Left lobe of liver (tissue), 2 donors: ENCODE data around the gene CCDC92B. TPM values are rescaled to one million over a fixed set of nuclear protein-coding genes. Genes with fewer than 3 reads are reported as not detected.
"Not testable (repeated sequence)": the region's sequence is repeated elsewhere in the genome, so short reads cannot be mapped to it uniquely, and the experiment has no call there.

ENCODE experiments used
- ATAC-seq: fragments of 200-7000 bp; cut with Tn5 transposase; one replicate; pipeline ENCODE4 v1.9.1; 2020; ENCODE audit warnings: mild to moderate bottlenecking, moderate library complexity
- DNase-seq: peaks from one replicate; pipeline ENCODE4 v3.0.0-alpha.2; 2020; ENCODE audit warnings: low spot score
- total RNA-seq: library from RNA; stranded (reverse); gene quantifications from one replicate; pipeline ENCODE4 v1.2.1, GENCODE V29; 2021
- donor health status: DM: no; HTN: no; CAD: no; lungs with moderate emphysema.
- donor health status: DM: no; HTN: yes; CAD: no.

Gene CCDC92B
- total RNA-seq, result not detected

DNA sequence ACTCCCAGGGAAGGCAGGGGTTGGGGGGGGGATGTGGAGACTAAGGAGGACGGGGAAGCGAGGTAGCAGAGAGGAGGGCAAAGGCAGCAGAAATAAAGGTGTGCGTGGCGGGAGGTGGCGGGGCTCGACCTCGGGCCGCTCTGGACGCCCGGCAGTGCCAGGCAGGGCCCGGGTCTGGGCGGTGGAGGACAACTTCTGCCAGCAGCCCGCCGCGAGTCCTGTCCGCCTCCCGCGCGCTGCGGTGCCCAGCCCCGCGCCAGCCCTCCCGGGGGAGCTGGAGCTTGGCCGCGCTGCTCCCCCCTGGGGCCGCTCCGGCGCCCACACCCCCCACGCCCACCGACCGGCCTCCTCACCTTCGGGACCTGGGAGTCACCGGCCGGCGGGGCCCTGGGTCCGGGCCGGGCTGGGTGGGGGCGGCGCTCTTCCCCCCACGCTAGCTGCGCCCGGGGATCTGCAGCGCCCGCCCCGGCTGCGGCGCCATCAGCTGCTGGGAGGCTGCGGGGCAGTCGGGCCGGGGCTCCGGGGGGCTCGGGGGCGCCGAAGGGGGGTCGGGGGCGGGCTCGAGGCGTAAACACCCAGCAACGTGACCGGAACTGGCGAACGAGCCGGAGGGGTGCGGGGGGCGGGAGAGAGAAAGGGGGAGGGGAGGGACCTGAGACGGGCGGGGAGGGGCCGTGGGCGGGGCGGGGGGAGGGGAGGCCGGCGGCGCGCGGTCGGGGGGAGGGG lies at the start of gene CCDC92B:
CCDC92B (minus strand) TSS at position 595 of the 726 bp plus-strand sequence. CDS start 14,507 bp downstream, outside the sequence.
- DNase-seq (no peak), ATAC-seq (no peak)

DNA sequence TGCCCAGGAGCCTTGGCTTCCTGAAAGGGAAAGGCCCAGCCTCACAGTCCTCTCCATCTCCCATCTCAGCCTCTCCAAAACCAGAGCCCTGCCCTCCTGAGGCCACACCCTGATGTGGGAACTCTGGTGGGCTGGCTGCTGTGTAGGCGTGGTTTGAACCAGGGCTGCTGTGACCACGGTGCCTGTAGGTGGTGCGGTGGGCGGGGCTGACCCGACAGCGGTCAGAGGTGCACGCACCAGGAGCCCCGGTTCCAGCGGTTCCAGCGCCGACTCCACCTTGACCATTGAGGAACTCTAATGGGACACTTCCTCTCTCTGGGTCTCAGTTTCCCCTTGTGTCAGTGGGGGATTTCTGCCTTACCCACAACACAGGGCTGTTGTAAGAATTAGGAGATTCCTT lies 49.2 kb upstream of the CCDC92B start:
- ATAC-seq, result no peak
- DNase-seq, result no peak

DNA sequence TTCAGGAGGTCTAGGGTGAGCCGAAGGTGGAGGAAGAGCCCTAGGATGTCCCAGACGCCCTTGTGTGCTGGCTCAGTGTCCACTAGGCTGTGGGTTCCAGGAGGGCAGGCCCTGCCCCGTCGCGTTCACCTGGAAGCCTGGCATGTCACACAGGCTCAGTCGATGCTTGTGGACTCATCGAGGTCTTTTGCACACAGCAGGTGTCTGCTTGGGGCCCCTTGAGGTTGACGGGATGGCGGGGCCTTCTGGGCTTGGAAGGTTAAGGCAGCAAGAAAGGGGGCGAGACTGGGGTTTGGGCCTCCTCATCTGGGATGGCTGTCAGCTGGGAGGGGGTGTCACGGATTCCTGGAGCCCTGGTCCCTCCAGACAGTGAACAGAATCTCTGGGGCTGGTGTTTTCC lies 48.7 kb upstream of the CCDC92B start:
- ATAC-seq, result no peak
- DNase-seq, result no peak

DNA sequence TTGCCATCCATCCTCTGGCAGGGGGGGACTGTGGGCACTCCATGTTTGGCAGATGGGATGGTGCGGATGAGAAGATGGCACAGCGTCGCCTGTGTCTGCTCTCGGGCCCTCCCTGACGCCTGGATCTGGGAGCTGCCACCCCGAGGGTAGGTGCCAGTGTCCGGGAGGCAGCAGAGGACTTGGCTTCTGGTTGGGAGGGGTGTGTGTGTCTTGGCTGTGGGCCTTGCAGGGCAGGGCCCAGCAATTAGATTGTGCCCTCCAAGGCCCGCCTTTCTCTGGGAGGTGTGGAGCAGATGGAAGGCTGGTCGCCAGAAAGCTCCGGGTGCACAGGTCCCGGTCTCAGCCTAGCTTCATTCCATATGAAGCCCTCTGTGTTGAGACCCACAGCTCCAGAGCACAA lies 48.2 kb upstream of the CCDC92B start:
- ATAC-seq (no peak), DNase-seq (no peak)

DNA sequence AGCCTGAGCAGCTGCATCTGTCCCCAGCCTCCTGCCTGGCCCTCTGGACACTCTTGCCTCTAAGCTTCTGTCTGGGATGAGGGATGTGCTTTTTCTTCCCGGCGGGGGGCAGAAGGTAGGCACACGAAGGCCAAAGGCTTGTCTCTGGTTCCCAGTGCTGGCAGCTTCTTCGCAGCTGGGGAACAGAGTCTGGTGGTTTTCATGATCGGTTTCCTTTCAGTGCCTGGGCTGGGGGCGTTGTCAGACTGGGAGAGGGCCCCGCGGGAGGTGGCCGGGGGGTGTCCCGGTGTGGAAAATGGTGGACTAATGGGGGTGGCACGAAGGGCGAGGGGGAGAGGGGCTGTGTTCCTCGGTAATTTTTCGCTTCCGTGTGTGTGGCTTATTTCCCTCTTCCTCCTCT lies 47.8 kb upstream of the CCDC92B start:
- no peak for ATAC-seq
- DNase-seq, result no peak

GRCh38 chr17:2796164-2797125 lies 47.0 kb upstream of the CCDC92B start, which contains the start of gene RAP1GAP2:
RAP1GAP2 (plus strand) TSS chr17:2796438; CDS start chr17:2796528, 90 bp downstream.
- peak; percentile 68 for ATAC-seq
- DNase-seq, result peak; percentile 64

GRCh38 chr17:2795441-2796163 lies 46.1 kb upstream of the CCDC92B start:
- no peak for ATAC-seq
- DNase-seq, result no peak

DNA sequence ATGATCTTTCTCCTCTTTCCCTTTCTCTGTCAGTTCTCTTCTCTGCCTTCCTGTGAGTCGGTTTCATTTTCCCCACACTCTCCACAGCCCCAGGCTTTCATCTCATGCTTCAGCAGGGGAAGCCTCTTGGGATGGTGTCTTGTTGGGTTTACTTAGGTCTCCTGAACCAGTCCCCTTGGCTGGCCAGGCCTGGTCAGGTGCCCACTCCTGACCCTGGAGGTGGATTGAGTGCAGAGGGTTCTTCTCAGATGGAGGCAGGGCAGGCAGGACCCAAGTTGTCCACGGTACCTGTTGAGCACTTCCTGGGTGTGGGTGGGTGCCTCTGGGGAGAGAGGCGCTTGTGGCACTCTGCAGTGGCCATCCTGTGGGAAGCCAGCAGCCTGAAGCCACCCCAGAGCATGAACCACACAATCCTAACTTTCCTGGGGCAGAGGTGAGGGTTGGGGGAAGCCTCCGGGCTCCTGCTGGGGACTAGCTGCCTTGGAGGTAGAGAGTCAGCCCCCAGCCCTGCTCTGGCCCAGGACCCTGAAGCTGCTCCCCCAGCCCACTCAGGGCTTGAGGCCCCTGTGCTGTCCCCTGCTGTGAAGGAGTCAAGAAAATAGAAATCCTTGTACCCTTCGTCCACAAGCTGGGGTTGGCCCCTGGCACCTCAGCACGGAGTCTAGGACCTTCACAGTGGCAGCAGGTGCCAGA lies 44.8 kb upstream of the CCDC92B start:
- ATAC-seq (no peak), DNase-seq (no peak)

DNA sequence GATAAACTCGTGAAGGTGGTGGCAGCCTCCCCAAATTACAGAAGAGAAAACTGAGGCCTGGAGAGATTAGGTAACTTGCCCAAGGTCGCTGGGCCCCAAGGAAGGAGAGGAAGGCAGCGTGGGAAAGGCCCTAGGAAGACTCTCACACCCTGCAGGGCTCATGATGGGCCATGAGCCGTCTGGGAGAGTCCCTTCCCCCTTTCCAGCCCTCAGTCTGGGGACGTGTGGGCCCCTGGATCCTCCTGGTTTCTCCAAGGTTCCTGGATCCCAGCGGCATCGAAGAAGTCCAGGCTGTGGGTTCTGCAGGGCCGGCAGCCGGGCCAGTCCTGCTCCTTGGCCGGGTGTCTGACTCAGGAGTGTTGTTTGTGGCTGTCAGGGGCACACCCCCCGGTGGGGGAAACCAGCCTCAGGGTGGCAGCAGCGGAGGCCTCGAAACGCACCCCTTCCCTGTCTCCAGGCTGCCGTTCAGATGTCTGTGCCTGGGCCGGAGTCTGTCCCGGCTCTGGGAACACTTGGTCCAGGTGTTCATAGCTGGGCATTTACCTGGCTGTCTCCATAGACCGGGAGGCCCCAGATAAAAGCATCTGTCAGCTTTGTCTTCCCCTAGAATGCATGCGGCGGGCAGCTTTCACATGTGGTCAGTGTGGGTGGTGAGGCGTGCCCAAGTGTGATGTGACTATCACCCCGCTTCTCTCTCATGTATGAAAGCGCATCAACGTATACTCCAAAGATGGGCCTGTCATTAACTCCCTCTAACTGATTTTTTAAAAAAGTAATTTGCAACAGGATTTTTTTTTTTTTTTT lies 43.1 kb upstream of the CCDC92B start:
- no peak for DNase-seq
- no peak for ATAC-seq

DNA sequence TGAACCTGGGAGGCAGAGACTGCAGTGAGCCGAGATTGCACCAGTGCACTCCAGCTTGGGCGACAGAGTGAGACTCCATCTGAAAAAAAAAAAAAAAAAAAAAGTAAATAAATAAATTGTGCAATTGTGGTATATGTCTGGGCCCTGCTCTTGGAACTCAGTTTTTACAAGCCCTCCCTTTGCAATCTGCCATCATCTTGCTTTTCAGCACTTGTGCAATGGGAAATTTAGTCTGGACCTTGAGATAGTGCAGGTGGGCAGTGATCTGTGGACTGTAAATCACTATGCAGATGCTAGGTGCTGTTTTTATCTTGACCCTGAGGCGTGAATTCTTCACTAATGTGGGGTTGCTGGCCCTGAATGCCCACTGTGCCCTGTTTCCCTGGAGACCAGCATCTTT lies 40.2 kb upstream of the CCDC92B start:
- ATAC-seq (no peak), DNase-seq (no peak)

- ATAC-seq (peak; percentile 79), DNase-seq (peak; percentile 63)
These were observed 36.9 kb upstream of the CCDC92B start for GRCh38 chr17:2786176-2786881.

- not testable (repeated sequence) for ATAC-seq, DNase-seq
These were observed 35.9 kb upstream of the CCDC92B start for GRCh38 chr17:2785376-2785775.

GRCh38 chr17:2784864-2785263 lies 35.4 kb upstream of the CCDC92B start:
- ATAC-seq (no peak), DNase-seq (no peak)

GRCh38 chr17:2783310-2784030 lies 34.0 kb upstream of the CCDC92B start:
- no peak for ATAC-seq
- no peak for DNase-seq

GRCh38 chr17:2782055-2782454 lies 32.6 kb upstream of the CCDC92B start:
- ATAC-seq (no peak), DNase-seq (no peak)

DNA sequence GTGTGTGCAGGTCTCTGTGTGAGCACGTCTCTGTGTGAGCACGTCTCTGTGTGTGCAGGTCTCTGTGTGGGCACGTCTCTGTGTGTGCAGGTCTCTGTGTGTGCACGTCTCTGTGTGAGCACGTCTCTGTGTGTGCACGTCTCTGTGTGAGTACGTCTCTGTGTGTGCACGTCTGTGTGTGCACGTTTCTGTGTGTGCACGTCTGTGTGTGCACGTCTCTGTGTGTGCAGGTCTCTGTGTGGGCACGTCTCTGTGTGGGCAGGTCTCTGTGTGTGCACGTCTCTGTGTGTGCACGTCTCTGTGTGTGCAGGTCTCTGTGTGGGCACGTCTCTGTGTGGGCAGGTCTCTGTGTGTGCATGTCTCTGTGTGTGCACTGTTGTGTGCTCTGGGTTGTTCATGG lies 32.1 kb upstream of the CCDC92B start:
- not testable (repeated sequence) for ATAC-seq, DNase-seq

DNA sequence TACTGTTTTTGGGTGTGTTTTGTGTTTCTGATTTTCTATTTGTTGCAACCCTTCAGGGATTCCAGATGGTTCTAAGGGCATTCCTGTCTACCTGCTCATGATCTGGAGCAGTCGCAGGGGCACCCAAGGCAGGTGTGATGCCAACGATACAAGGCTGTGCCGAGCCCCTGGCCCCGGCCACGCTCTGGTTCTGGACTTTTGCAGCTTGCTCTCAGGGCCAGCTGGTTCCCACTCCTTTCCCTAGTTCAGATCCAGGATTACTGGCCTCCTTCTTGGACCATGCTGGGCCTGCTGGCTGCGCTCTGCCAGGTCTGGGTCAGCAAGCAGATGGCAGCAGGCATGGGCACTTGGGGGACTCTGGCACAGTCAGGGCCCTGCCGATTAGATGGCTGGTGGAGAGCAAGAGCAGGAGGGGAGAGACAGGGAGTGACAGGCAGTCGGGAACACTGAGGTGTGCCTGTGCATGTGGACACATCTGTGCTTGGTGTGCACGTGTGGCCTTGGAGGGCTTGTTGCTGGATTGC lies 31.5 kb upstream of the CCDC92B start:
- DNase-seq, result no peak
- no peak for ATAC-seq

- ATAC-seq (no peak), DNase-seq (no peak)
These were observed 30.8 kb upstream of the CCDC92B start for GRCh38 chr17:2780256-2780655.
